NCI-H187 (cell line): ENCODE results near the gene VMO1.
A peak's percentile ranks its signal among the peaks of the same experiment; 100 is the strongest.
"Not testable (repeated sequence)": the region's sequence is repeated elsewhere in the genome, so short reads cannot be mapped to it uniquely, and the experiment has no call there.

ENCODE experiments used
- DNase-seq, 2 experiments: peaks; one replicate each; lab custom pipeline; 2025; lab: John Stamatoyannopoulos, UW

The VMO1 gene, protein sequence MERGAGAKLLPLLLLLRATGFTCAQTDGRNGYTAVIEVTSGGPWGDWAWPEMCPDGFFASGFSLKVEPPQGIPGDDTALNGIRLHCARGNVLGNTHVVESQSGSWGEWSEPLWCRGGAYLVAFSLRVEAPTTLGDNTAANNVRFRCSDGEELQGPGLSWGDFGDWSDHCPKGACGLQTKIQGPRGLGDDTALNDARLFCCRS

DNA sequence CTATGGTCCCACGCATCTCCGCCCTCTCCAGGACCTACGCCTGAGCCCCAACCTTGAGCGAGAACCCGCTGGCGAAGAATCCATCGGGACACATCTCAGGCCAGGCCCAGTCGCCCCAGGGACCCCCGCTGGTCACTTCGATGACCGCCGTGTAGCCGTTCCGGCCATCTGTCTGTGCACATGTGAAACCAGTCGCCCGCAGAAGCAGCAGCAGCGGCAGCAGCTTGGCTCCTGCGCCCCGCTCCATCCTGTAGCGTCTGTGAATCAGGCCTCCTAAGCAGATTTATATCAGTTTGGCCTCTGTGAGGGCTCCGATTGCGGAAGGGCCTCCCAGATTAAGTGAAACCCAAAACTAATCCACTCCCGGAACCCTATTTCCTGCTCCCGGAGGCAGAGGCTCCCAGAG lies at the start of gene VMO1:
Gene VMO1 (minus strand): TSS at position 259 of the 406 bp plus-strand sequence. CDS start 12 bp downstream, at position 247.
- no peak for DNase-seq

DNA sequence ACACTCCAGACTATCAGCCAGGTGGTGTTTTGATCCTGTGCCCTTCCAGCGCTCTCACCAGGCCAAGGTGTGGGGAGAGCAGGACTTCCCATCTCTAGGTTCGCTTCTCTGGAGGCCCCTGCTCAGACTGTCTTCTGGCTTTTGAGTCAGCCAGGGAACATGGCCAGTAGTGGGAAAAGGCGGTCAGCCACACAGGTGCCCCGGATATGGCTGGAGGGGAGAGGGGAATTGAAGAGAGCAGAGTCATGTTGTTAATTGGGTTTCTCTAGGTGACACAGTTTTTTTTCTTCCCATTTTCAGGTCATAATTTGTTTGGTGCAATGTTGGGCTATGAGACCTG lies 48.5 kb upstream of the VMO1 start:
- no peak for DNase-seq

DNA sequence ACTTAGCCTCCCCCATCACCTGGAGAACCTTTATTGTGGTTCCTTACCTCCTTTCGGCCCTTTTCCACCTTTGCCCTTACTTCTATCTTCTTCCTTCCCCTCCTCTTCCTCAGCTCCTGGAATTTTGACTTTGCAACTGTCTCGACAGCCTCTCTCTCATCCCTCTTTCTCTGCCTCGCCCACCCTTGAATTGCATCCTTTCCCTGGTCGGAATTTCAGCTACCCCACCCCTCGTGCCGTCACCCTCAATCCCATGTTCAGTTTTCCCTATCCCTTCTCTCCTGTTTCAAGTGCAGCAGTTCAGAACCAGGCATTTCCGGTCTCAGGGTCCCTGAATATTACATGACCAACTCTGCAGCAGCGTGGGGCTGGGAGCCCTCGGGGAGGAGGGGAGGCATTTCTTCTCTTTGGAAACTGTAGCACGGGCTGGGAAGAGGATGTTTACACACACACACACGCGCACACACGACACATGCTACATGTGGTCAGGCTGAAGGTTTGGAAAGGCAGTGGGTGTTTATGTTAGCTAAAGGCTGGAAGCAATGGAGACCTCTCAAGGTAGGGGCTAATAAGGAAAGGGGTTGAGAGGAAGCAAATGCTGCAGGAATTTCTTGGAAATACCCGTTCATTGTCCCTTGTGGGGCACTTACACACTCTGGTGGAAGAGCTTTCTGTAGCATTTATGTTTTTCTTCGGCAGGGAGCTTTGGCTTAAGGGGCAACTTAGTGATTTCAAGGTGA lies 47.9 kb upstream of the VMO1 start:
- DNase-seq, result no peak

DNA sequence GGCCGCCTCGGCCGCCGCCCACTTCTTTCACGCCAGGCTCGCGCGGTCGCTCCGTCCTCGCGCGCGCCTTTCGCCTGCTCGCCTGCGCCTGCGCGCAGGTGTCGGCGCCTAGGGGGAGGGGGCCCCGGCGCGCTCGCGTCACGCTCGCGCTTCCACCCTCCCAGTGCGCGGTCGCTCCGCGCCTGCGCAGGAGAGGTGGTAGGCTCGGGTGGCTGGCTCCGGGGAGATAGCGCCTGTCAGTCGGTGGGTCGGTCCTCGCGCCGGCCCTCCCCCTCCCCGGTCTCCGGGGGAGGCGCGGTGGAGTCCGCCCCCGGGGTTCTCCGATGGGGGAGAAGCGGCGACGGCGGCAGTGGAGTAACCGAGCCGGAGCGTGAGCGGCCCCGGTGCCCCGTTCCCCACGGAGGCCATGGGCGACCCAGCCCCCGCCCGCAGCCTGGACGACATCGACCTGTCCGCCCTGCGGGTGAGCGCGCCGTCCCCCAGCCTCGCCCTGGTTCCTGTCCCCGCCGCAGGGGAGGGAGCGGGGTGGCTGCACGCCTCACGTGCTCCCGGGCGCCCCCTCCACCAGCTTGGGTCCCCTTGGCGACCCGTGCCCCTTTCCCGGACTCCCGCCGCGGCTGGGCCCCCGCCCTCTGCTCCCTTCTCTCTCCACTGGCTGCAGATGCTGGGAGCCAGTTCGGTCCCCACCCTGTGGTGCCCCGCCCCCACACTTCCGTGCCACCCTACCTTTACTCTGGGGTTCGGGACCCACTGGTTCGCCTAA lies 47.2 kb upstream of the VMO1 start, which contains the start of gene MINK1:
Gene MINK1 (plus strand): TSS at position 163 of the 763 bp plus-strand sequence. CDS start 244 bp downstream, at position 407.
- peak; percentile 47 to 81 for DNase-seq

DNA sequence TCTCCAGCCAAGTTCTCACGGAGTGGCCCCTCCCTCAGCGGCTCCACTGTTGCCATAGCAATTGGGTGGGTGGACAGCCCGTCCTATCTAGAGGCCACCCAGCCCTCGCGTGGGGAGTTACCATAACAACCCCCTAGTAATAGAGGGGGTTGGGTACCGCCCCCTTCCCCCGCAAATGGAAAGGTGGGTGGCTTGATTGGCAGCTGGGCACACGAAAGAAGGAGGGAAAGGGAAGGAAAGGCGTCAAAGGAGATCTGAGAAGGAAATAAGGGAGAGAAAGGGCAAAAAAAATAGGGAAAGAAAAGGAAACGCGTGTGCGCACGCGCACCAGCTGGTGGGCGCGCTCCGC lies 46.6 kb upstream of the VMO1 start:
- DNase-seq, result not testable (repeated sequence)

DNA sequence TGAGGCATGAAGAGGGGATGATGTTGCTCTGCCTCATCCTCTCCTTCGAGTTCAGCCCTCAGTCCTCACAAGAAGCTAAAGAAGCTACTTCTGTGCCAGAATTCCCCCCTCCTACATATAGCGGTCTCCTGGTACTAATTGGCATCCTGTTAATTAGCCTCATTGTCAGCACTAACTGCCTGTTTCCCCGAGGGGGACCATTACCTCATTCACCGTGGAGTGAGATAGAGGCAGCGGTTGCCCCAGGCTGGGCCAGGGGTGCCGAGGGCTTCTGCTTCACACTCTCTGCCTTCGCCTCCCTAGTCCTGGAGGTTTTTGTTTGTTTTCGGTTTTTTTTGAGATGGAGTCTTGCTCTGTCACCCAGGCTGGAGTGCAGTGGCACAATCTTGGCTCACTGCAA lies 41.2 kb upstream of the VMO1 start:
- DNase-seq, result no peak

DNA sequence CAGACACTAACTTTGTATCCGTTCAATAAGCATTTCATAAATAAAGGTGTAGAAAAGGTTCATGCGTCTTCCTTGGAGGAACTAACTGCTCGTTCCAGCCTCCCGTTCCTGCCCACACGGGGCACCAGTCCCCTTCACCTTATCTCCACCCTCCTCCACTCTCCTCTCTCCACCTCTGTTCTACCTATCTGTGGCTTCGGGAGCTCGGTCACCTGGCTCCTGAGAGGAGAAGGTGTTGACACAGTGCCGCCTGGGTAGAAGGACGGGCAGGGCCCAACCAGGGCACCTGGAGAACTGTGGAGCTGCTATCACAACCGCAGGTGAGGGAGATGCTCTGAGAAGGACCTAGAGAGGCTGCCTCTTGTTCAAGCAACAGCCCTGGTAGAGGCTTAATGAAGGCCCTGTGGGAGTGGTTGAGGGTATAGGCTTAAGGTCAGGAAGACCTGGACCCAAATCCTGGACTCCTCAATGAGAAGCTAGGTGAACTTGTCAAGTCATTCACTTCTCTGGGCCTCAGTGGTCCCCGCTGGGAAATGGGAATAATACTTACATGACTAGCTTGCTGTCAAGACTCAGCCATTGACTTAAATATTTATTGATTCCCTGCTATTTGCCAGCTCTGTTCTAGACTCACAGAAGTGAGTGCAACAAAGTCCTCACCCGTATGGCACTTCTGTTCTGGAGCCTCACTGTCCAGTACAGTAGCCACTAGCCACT lies 37.4 kb upstream of the VMO1 start:
- peak in 1 of 2 experiments; percentile 7 for DNase-seq

DNA sequence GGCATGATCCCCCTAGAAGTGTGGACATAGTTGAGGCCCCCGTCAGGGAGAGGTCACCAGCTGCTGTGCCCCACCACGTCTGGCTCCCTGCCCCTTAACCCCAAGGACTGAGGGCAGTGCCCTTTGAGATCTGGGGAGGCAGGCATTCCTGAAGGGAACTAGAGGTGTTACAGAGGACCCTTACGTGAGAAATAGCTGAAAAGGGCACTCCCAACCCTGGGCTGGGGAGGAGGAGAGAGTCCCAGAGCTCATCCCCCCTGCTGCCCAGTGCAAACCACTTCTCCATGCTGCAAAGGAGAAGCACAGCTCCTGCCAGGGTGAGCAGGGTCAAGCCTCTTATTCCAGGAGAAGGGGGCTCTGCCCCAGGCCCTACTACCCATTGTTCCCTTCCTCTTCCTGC lies 36.7 kb upstream of the VMO1 start:
- DNase-seq, result no peak

DNA sequence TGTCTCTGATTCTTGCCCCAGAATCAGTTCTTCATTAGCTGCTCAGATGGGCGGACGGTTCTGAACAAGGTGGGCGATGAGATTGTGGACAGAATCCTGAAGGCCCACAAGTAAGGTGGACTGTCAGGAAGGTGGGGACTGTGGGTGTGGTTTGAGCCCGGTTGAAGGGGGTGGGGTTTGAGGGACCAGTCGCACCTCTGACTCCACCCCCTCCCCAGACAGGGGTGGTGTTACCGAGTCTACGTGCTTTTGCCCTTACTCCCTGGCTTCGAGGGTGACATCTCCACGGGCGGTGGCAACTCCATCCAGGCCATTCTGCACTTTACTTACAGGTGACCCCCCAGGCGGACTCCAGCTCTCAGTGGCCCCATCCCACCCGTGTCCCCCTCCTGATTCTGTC lies 32.1 kb upstream of the VMO1 start:
- DNase-seq, result no peak

DNA sequence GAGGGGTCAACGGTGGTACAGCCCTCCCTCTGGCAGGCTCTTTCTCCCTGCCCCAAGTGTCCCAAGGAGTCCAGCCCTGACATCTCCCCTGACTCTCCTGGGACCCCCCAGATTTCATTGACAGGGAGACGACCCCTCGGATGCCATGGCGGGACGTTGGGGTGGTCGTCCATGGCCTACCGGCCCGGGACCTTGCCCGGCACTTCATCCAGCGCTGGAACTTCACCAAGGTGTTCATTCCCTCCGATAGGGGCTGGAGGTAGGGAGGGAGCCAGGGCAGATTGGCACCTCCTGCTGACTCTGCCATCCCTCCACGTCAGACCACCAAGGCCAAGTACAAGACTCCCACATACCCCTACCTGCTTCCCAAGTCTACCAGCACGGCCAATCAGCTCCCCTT lies 30.7 kb upstream of the VMO1 start:
- DNase-seq, result no peak

DNA sequence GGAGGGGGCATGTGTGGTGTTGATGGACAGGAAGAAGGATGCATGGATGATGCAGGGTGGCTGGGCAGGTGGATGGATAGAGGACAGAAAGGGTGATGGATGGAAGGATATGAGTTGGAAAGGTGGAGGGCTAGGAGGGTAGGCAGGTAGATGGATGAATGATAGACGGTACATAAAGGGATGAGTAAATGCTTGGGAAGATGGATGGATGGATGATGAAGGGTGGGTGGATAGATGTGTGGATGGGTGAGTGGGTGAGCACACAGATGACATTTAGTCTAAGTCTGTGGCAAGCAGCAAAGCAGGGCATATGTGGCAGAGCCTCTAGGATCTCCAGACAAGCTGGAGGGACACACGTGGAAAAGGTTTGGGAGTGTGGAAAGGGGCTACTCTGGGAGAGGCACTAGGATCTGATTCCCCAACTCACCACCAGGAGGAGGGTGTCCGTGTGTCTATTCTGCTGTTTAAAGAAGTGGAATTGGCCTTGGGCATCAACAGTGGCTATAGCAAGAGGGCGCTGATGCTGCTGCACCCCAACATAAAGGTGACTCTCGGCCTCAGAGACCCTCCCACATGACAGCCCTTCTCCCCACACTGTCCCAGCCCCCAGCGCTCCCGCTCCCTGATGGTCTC lies 29.0 kb upstream of the VMO1 start:
- no peak for DNase-seq

DNA sequence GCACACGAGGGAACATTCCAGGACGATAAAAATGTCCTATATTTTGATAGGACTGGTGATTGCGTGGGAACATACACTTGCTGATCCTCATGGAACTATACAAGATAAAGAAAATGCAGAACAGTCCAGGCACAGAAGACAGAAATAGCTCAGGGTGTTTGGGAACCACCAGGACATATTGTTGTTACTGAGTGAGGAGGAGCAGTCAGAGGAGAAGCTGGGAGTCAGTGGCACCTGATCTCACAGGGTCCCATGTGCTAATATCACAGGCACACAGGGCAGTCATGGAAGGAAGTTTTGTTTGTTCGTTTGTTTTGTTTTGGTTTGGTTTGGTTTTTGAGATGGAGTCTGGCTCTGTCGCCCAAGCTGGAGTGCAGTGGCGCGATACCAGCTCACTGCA lies 26.5 kb upstream of the VMO1 start:
- no peak for DNase-seq

DNA sequence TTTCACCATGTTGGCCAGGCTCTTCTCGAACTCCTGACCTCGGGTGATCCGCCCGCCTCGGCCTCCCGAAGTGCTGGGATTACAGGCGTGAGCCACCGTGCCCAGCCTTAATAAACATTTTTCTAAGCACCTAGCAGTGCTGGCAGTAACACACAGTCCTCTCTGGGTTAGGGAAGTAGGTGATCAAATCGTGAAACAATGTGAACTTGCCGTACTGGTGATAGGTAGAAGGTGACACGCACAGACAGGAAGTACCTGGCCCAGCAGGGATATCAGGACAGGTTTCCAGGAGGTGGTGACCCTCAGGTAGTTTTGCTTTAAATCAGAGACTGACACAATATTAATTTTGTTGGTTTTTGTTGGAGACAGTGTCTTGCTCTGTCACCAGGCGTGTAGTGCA lies 25.3 kb upstream of the VMO1 start:
- no peak for DNase-seq

DNA sequence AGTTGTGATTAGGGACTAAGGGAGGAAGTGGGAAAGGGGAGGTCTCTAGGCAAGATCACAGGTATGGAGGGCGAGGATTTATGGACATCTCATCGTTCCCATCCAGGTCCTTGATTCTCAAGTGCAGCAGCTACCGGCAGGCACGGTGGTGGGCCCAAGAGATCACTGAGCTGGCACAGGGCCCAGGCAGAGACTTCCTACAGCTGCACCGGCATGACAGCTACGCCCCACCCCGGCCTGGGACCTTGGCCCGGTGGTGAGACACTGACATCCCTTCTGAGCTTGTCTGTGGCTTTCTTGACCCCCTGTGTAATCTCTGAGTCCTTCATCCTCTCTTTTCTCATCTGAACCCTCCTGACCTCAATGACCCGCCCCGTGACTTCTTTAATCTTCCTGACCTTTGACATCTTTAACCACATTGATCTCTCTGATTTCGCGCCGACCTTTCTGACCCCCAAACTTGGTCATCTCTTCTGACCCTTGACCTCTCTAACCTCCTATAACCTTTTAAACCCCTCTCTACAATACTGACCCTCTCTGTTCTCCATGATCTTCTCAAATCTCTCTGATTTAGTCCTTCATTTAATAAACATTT lies 24.6 kb upstream of the VMO1 start:
- DNase-seq, result no peak

DNA sequence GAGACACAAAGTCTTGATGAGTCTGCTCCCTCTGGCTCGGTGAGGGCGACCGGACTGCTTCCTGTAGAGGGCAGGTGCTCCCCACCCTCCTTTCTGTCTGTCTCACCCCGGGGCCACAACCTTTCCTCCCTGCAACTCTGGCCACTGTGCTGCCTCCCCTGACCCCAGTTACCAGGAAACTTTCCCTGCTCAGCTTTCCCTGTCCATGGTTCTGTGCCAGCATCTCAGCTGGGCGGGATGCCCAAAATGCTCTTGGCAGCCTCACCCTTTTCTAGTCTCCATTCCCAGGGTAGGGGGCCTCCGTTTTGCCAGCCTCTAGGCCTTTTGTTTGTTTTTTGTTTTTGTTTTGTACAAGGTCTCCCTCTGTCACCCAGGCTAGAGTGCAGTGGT lies 22.2 kb upstream of the VMO1 start:
- DNase-seq, result no peak

DNA sequence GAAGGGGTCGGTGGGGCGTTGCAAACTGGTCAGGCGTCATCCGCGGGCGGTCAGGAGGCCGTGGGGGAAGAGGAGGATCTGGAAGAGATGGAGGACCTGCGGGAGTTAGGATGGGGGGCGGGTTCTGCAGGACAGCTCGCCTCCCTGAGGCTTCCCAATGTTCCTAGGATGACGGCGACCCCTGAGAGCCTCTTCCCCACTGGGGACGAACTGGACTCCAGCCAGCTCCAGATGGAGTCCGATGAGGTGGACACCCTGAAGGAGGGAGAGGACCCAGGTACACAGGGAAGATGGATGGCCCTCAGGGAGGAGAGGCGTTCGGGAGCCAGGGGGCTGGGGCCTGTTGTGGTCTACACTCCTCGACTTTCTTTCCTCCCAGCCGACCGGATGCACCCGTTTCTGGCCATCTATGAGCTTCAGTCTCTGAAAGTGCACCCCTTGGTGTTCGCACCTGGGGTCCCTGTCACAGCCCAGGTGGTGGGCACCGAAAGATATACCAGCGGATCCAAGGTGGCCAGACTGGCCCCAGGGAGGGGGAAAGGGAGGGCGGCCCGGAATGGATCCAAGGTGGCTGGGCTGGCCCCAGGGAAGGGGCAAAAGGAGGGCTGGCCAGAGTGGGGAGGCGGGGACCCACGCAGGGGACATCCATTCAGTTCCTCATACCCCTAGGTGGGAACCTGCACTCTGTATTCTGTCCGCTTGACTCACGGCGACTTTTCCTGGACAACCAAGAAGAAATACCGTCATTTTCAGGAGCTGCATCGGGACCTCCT lies 21.6 kb upstream of the VMO1 start:
- no peak for DNase-seq

DNA sequence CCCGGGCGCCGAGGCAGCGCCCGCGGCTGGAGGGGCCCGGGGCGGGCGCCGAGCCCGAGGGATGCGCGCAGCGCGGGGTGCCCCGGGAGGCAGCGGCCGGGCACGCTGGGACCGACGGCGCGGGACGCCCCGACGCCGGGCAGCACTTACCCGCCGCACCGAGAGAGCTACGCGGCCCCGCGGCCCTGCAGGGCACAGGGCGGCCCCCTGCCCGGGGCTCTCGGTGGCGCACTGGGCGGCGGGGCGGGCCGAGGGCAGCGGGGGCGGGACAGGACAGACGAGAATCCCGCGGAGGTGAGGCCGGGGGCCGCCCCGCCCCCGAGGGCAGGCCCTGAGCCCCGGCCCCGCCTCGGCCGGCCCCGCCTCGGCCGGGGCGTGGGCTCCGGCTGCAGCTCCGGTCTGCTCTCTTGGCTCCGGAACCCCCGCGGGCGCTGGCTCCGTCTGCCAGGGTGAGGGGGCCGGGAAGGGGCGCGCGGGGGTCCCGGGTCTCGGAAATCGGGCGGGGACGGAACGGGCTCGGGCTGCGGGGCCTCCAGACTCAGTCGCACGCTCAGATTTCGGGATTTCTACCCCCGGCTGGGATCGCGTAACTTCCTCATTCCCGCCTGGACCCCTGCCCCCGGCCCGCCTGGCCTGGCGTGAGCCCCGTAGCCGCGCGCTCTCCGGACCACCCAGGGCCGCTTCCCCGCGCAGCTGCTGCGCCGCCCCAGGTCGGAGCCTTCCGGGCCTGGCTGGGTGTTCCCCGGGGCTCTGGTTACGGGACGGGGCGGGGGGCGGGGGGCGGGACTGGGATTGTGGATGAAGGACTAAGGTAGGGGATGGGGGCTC lies 20.8 kb upstream of the VMO1 start, which contains the start of gene PLD2:
Gene PLD2 (plus strand): TSS at position 376 of the 828 bp plus-strand sequence. CDS start 621 bp downstream, outside the sequence.
- peak in 1 of 2 experiments; percentile 76 for DNase-seq

DNA sequence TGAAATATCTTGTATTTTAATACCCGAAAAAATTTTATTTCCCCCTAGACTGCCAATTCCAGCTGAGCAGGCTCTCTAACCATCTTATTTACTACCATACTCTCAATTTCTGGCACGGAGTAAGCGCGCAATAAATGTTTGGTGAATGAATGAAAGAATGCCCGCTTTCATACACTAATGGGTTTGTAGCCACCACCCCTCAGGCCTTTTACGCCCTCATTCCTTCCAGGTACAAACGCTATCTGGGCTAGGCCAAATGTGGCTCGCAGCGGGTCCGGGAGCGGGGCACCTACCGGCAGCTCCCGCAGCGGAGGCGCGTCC lies 20.3 kb upstream of the VMO1 start:
- DNase-seq, result no peak

DNA sequence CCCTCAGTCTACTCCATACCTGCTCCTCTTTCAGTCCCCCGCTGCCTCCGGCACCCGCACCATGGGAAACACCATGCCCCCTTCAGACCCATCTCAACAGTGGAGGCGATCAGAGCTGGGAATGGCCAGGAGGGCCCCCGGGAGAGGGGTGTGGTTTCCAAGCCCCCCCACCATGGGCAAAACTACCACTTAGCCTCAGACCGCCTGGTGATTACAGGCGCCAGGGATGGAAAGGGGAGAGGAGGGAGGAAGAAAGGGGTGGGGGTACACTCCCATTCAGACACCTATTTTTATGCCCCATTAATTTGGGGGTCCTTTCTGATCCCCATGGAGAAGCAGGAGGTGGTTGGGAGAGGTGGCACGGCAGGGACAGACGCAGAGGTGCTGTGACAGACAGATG lies 16.1 kb upstream of the VMO1 start, which contains the start of gene C17orf114:
Gene C17orf114 (minus strand): TSS at position 101 of the 400 bp plus-strand sequence.
- DNase-seq, result no peak
